Lower leg skin (tissue), 3 donors: ENCODE results near the gene C1QTNF5.

Experiments
- CTCF ChIP-seq, 3 donors: fragments of 450-650 bp; IDR thresholded peaks; one replicate each; pipeline ENCODE4 v1.5.1; 2016; ENCODE audit warnings: antibody characterized with exemption in 3 of 3, mild to moderate bottlenecking in 3 of 3, moderate library complexity in 2 of 3
- POLR2A ChIP-seq, 2 donors: fragments of 450-650 bp; IDR thresholded peaks; one replicate each; pipeline ENCODE4 v1.6.1; 2016 to 2017; ENCODE audit warnings: antibody characterized with exemption in 2 of 2, mild to moderate bottlenecking in 1 of 2, moderate library complexity in 1 of 2

- no peak for TF ChIP-seq CTCF (IDR thresholded peaks at IDR 0.05)
- TF ChIP-seq POLR2A (IDR thresholded peaks at IDR 0.05), result no peak
Measured at GRCh38 chr11:119329320-119329719, 11.4 kb downstream of the C1QTNF5 start.
